Measurements from ENCODE around the gene ASB3.

DNA sequence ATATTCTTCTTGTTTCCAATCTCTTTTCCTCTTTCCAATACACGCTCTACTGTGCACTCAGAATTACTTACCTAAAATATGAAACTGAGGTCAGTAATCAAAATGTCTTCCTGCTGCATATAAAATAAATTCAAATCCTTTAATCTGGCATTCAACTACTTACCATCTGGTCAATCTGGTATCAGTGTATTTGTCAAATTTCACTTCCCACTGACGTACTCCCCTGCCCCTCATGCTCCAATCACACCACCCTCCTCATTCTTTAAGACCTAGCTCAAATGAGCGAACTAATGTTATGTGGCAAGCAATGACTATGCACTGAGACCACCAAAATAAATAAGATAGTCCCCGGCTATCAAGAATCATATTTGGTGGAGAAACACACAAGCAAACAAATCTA, 6.7 kb downstream of the ASB3 start:
- TF ChIP-seq, protein P1, sequence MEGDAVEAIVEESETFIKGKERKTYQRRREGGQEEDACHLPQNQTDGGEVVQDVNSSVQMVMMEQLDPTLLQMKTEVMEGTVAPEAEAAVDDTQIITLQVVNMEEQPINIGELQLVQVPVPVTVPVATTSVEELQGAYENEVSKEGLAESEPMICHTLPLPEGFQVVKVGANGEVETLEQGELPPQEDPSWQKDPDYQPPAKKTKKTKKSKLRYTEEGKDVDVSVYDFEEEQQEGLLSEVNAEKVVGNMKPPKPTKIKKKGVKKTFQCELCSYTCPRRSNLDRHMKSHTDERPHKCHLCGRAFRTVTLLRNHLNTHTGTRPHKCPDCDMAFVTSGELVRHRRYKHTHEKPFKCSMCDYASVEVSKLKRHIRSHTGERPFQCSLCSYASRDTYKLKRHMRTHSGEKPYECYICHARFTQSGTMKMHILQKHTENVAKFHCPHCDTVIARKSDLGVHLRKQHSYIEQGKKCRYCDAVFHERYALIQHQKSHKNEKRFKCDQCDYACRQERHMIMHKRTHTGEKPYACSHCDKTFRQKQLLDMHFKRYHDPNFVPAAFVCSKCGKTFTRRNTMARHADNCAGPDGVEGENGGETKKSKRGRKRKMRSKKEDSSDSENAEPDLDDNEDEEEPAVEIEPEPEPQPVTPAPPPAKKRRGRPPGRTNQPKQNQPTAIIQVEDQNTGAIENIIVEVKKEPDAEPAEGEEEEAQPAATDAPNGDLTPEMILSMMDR (IDR thresholded peaks at IDR 0.05): no peak
- TF ChIP-seq POLR2A (IDR thresholded peaks at IDR 0.05): no peak

Measured in adrenal gland (tissue), 5 donors.